ENCODE results near the gene VKORC1.
"Not testable (repeated sequence)": the region's sequence is repeated elsewhere in the genome, so short reads cannot be mapped to it uniquely, and the experiment has no call there.

Gene VKORC1

DNA sequence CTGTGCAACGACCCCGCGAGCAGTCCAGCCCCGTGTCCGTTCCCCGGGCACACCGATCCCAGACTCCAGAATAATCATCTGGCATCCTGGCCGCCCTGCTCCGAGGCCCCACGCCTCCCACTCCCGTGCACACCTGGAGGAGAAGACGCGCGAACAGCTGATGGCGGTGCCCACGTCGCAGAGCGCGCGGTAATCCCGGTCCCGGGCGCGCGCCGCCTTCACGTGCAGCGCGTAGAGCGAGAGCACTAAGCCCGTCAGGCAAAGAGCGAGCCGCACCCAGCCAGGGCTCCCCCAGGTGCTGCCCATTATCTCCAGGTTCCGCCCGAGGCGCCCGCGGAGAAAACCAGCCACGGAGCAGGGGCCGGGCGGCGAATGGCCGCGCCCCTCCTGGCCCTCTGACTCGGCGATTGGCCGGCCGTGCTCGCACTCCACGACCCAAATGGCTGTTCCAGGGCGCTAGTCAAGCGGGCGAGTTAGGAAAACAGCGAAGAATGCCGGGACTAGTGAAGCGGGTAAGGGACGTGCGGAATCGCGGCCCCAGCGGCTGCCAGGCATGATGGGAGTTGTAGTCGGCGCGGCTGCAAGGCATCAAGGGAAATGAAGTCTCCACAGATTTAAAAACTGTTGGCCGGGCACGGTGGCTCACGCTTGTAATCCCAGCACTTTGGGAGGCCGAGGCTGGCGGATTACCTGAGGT is at the start of gene VKORC1:
TSS of gene VKORC1 (minus strand) at position 374 of the 697 bp plus-strand sequence. CDS start at position 306, 68 bp downstream.
- DNase-seq, result peak; percentile 88 to 98 (median 95)
- intact Hi-C loops (cut with DNase I), result loop anchor here (10.0 kb wide), 1 partner anchor 110 kb away; the partner anchor contains the start of gene HSD3B7

DNA sequence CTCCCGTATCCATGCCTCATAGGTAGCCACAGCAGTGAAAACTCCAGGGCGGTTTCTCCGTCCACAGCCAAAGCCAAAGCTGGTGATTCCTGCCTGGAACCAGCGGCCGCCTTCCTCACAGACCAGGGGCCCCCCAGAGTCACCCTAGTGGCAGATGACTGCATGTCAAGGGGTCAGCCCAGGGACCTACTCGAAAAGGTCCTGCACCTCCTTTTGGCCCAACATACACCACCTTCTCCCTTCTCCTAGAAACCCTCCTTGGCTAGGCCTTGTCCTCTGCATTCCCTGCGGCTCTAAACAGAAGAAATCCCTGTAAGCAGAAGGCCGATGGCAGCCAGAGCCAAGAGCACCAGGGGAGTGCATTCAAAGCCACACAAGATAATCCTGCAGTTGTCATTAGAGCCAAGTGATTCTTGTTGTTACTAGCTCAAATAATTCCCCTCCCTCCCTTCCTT is 49.1 kb upstream of the VKORC1 start:
- intact Hi-C loops (cut with DNase I), result no loop called here
- DNase-seq, result no peak

DNA sequence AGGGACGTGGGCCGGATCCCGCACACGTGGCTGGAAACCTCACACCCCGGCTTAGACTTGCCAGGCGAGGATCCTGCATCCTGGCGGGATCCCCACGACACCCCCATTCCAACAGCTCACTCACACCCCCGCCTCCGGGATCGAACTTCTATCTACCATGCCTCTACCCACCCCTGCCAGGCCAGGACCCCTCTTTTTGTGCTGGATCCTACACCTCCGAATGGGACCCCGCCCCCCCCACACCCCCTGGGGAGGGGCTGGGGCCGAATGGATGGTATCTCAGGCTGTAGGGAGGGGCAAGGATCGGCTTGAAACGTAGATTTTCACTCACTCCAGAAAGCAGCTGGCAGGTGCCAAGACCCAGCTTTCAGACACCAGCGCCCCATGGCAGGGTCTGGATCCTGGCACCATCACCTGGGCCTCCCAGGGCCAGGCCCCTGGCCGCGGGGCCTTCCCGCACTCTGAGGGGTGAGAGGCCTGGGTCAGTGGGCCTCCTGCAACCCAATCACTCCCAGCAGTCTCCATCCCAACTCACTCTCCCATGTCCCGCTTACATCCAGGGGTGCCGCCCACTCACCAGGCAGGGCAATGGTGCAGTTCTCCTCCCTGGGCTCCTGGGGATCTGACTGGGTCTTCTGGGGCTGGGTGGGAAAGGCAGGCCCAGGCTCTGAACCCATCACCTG is 48.6 kb upstream of the VKORC1 start:
- intact Hi-C loops (cut with DNase I), result no loop called here
- peak in 2 of 42 donors; percentile 12 to 14 for DNase-seq

DNA sequence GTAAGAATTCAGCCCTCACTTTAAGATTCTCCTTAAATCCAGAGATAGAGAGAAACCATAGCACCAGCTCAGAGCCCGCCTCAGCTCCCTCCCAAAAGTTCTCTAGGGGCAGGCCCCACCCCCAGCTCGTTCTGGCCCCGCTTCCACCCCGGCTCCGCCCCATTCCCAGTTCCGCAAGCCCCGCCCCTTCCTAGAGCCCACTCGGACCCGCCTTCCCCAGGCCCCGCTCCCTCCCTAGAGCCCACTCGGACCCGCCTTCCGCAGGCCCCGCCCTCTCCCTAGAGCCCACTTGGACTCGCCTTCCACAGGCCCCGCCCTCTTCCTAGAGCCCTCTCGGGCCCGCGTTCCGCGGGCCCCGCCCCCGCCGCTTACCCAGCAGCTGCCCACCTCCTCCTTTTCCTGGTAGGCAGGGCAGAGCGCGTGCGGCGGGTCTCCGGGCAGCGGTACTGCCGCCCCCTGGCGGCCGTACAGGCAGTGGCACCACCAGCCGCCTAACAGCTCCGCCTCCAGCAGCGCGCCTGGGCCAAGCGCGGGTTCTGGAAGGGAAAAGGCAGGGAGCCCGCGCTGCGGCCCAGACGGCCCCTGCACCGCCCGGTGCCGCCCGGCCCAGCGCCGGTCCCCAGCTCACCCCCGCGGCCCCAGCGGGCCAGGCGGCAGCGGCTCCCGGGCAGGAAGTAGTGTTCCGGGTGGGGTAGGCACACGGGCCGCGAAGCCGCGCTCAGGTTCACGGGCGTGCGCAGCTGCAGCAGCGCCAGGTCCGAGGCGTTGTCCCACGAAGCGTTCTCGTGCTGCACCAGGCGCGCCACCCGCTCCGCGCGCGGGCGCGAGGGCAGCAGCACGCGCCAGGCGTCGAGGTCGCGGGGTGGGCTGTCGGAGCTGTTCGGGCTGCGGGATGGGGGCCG is 47.8 kb upstream of the VKORC1 start:
- intact Hi-C loops (cut with DNase I), result no loop called here
- DNase-seq, result peak; percentile 93 to 99 (median 97)

DNA sequence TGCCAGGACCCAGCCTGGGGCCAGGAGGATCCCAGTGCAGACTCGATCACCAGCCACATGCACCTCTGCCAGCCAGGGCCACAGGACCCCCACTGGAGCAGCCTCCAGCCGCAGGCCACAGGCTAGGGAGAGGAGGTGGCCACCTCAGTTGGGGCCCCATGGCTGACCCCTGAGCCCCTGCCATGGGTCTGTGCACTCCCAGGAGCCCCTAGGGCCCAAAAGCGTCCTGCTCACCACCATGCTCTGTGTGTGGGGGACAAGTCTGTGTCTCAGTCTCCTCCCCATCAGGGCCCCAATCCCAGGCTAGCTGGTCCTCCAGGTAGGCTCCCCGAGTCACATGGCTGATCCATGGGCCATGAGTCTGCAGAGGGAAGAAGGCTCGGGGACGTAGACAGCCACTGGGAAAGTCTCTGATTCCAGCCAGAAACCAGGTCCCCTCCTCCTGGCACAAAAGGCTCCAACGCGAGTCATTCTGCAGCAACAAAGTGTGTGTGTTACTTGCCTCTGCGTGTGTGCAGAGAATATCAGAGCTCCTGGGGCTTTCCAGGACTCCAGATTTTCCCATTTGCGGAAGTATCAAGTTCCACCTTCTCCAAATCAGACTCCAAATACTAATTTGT is 47.0 kb upstream of the VKORC1 start:
- intact Hi-C loops (cut with DNase I), result no loop called here
- DNase-seq, result peak in 15 of 42 donors; percentile 8 to 61 (median 26)

DNA sequence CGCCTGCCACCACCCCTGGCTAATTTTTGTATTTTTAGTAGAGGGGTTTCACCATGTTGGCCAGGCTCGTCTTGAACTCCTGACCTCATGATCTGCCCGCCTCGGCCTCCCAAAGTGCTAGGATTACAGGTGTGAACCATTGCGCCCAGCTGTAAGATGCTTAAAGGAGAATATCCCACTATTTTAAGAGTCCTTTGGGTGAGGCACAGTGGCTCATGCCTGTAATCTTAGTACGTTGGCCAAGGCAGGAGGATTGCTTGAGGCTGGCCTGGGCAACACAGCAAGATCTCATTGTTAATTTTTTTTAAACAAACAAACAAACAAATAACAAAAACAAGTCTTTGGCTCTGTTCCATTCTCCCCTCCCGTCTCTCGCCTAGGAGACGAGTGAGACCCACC is 46.5 kb upstream of the VKORC1 start:
- intact Hi-C loops (cut with DNase I); DNase-seq: not testable (repeated sequence)

DNA sequence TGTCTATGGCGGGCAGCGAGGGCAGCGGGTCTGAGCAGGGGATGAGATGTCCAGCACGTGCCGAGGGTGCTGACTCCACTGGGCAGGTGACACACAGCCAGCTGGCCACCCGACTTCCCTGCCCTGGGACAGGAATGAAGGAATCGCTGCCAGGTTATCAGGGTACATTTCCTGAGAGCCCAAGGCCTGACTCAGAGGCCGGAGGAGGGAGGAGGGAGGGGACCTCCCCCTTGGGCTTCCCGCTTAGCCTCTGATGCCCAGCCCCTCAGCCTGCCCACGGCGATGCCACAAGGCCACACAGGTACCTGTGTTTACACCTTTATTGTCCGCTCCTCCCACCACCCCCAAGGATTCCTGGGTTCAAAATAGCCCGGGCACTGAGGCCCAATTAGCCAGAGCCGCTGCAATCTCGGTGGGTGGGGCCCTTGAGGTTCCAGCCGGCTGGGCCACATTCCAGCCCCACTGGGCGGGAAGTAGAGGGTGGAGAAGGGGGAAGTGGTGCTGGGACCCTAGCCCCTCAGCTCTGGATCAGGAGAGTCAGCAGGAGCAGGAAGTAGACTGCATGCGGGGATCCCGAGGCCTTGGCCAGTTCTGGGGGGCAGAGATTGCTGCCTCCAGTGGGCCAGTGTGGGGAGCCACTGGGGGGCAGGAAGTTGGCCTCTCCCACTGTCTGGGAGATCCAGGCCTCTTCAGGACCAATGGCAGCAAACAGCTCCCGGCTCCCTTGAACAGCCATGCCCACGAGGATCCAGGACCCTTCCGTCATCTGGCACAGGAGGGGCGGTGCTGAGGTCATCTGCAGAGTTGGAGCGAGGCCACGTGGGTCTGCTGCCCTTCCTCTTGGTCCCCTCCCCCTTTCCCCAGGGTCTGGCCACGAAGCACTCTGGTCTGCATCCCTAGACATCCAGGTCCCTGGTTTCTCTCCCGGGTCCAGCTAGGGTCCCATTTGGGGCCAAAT is 44.3 kb upstream of the VKORC1 start:
- DNase-seq, result no peak
- intact Hi-C loops (cut with DNase I), result no loop called here

DNA sequence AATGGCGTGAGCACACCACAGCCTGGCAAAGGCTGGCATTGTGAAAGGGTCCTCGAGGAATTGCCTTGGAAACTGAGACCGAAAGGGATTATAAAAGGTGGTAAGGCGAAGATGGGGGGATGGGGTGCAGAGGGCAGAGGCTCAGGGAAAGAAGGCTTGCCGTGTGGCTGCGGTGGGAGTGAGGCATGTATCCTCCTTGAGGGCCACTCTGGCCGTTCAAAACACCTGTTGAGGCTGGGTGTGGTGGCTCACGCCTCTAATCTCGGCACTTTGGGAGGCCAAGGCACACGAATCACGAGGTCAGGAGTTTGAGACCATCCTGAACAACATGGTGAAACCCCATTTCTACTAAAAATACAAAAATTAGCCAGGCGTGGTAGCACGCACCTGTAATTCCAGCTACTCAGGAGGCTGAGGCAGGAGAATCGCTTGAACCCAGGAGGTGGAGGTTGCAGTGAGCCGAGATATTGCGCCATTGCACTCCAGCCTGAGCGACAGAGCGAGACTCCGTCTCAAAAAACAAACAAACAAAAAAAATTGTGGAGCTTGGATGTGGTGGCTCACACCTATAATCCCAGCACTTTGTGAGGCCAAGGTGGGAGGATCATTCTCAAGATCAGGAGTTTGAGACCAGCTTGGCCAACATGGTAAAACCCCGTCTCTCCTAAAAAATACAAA is 42.4 kb upstream of the VKORC1 start:
- DNase-seq, result not testable (repeated sequence)

DNA sequence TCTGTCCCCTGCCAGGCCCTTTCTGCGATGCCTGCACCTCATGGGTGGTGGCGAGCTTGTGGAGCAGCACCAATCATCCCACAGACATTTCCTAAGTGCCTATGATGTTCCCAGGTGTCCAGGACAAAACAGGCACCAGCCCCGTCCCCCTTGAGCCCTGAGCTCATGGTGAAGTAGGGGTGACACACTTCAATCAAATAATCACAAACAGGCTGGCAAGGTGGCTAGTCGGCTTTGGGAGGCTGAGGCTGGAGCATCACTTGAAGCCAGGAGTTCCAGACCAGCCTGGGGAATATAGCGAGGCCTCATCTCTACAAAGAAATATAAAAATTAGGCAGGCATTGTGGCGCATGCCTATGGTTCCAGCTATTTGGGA is 41.7 kb upstream of the VKORC1 start:
- no peak for DNase-seq
- intact Hi-C loops (cut with DNase I), result no loop called here

More for the DNA sequence above, 42.4 kb upstream of the VKORC1 start:
- intact Hi-C loops (cut with DNase I), result not testable (repeated sequence)

DNA sequence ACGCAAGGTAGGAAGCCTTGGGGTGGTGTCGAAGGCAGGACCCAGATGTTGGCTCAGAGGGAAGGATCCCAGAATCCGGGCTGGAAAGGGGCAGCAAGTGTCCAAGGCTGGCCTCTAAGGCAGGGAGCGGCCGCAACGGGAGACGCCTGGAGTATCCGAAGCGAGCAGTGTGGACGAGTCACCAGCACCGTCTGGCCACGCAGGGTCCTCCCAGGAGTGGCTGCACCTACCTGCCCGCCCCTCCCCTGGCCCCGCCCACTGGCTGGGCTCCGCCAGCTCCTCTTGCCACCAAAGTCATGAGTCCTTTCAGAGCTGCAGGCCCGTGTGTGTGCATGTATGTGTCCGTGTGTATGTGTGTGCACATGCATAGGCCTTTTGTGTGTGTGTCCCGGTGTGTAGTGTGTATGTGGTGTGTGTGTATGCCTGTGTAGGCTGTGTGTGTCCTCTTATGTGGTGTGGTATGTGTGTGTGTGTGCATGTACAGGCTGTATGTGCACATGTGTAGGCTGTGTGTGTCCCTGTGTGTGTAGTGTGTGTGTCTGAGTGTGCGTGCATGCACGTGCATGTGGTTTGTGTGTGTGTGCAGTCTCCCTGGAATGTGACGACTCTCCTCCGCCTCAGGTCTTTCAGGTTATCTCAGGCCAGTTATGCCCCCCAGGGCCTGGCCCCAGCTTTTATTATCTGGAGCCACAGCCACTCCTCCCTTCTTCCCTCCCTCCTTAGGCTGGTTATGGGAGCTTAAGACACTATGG is 41.1 kb upstream of the VKORC1 start, which contains the start of gene PRSS8:
TSS of gene PRSS8 (minus strand) at position 193 of the 752 bp plus-strand sequence. CDS start 229 bp downstream, outside the sequence.
- no peak for DNase-seq
- intact Hi-C loops (cut with DNase I), result no loop called here

DNA sequence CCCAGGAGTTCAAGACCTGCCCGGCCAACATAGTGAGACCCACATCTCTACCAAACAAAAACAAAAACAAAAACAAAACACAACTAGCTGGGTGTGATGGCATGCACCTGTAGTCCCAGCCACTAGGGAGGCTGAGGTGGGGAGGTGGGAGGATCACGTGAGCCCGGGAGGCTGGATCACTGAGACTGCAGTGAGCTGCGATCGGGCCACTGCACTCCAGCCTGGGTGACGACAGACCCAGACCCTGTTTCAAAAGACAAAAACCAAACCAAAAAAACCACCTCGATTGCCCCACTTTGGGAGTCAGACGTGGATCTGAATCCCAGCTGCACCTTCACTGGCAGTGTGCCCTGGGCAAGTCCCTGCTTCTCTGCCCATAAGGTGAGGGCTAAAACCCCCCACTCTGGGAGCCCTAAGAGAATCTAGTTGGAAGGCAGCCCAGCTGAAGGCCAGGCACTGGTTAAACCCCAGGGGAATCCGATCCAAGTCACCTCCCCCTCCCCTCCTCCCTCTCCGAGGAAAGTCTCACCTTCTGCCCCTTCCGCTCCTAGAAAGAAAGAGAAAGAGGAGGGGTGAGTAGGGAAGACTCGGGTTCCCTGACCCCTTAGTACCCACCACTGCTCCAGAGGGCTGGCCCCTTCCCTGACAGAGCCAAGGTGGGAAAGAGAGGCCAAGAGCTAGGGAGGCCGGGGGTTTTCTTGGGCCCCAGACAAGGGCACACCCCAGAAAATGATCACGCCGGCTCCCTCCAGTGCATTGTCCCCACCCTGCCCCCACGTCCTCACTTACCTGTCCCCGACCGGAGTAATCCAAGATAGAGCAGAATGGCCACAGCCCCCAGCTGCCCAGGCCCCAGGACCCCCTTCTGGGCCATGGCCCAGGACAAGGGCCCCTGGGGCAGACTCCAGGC is 40.3 kb upstream of the VKORC1 start:
- DNase-seq, result no peak
- intact Hi-C loops (cut with DNase I), result no loop called here

DNA sequence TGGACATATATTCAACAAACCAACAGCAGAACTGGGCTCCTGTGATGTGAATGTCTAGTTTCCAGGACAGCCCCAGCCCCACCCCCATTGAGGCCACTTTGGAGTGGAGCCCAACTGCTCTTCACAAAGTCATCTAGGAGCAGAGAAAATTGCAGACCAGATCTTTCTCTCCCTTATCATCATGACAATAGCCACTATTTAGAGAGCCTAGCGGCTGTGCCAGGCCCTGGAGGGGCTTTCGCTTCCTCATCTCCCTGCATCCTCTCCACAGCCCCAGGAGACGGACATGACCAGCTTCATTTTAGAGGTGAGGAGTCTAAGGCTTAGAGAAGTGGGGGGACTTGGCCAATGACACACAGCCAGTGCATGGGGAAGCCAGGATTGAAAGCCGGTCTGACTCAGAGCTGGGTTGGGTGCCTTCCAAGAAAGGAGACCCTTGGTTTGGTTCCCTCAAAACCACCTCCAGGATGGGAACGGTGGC is 39.5 kb upstream of the VKORC1 start:
- intact Hi-C loops (cut with DNase I), result no loop called here
- peak in 1 of 42 donors; percentile 16 for DNase-seq

DNA sequence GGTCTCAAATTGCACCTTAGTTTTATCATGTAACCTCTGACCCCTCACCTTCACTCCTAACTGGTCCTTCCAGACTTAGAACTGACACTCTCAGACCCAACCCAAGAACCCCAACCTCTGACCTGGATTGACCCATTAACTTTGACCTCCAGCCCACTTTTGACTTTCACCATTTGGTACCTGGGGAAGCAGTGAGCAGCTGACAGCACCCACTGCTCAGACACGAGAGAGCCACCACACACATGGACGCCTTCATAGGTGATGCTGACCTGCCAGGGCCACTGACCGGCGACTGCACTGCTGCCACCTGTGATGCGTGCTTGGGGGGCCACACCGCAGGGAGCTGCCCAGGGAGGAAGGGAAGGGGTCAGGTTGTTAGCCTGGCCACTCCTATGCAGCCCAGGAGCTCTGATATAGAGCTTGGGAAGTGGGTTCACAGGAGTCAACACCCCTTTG is 38.5 kb upstream of the VKORC1 start:
- intact Hi-C loops (cut with DNase I), result no loop called here
- DNase-seq, result no peak

DNA sequence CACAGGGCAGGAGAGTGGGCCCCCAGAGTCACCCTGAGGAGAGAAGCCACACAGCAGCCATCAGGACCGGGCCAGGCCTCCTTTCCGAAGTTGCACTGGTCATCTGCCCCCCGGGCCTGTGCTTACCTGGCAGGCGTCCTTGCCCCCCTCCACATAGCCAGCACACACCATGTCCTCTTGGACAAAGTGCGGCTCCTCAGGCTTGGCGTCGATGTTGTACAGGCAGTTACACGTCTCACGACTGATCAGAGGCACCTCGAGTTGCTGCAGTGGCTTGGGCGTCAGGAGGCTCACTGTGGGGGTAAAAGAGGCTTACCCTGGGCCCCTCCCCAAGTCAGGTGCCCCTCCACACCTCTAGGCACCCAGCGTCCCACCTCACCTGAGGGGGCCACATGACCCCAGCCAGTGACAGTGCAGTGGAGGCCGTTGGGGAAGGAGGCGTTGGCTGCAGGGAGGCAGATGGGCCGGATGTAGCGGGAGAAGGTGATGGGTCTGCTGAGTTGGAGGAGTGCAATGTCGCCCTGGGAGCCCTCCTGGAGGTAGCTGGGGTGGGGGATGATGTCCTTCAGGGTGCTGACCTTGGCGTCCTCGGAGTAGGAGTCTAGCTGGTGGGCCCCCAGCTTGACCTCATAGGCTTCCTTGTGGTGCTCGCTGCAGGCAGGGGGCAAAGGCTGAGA is 37.8 kb upstream of the VKORC1 start:
- intact Hi-C loops (cut with DNase I), result no loop called here
- no peak for DNase-seq

DNA sequence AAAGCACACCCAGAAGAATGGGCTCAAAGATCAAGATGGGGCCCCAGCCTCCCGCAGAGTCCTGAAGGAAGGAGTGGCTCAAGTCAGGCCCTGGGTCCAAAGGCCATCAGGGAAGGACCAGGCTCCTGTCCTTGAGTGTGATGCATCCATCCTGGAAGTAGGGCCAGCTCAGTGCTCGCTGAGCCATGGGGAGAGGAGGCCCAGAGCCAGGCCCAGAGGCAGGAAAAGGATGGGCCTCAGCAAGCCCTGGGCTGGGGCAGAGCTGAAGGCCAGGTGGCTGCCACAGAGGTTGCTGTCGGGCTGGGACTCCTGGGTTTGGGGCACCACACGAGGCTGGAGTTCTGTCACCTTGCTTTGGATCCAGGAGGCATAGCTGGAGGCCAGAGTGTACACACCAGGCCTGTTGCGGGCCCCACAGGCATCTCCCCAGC is 37.3 kb upstream of the VKORC1 start:
- DNase-seq, result no peak
- intact Hi-C loops (cut with DNase I), result no loop called here

Measured in head of caudate nucleus (tissue), 42 donors.